Hematopoietic multipotent progenitor cell (in vitro differentiated cells): ENCODE measurements around the gene SEMA5B. TPM values are rescaled to one million over a fixed set of nuclear protein-coding genes. Genes with fewer than 3 reads are reported as not detected.
A peak's percentile ranks its signal among the peaks of the same experiment; 100 is the strongest.

Experiments used
- DNase-seq, 3 donors: peaks; one replicate each; pipeline ENCODE4 v3.0.0-alpha.2; 2011 to 2015; ENCODE audit warnings: low read depth in 2 of 3, low spot score in 2 of 3
- total RNA-seq: library from RNA; depleted of rRNA; stranded (reverse); fragments of >200 nt; gene quantifications from one replicate; pipeline ENCODE4 v1.2.3, GENCODE V29; 2012

The SEMA5B gene
- total RNA-seq, 1 donor, result 0.27 TPM

DNA sequence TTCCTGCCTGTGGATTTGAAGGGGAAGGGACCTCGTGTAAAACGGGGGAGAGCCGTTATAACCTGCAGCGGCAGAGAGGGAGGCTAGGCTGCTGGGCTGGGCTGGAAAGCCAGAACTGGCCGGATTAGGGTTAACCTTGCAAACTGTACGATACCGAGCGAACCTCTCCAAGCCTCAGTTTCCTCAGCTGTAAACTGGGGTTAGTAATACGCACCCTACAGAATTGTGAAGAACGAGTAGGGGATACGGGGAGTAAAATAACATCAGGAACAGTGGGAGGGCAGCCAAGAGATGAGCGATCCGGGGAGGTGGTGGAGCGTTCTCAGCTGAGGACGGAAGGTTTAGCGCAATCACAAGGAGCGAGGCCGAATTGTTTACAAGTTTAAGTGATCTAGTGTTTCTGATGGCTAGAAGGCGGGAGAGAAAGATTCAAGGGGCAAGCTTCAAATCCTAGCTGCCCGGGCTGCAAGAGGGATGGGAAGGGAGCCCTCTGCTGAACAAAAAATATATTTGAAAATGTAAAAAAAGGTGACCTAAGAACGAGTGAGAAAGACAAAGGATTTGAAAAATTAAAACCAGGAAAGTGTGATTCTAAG, 768 bp upstream of the SEMA5B start:
- DNase-seq, result peak in 2 of 3 donors; percentile 45 to 75

DNA sequence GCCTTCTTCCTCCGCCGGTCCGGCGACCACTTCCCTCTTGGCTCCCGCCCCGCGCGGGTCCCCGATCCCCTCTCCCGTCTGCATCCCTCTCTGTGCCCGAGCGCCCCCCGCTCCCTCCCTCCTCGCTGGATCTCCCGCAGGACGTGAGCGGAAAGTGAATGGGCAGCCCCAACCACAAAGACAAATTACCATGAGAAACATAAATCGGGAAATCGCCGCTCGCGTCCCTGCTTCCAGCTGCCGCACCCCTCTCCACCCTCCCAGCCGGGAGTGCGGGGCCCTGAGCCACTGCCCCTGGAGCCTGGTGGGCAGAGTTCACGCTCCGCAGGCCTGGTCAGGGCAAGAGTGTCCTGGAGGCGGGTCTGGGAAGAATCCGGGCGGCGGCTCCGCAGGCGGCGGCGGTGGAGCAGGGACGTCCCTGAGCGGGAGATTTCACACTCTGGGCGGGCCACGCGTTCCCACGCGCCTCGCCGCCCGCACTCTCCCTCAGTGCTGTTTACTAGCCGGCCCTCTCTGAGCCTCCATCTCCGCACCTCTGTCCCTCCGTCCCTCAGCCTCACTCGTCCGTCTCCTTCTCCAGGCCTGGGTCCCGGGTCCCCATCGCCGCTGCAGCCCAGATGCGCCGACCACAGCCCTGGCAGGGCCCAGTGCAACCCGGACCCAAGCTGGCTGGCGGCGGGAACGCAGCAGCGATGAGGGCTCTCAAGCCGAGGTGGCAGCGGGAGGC, 835 bp downstream of the SEMA5B start:
- no peak for DNase-seq

DNA sequence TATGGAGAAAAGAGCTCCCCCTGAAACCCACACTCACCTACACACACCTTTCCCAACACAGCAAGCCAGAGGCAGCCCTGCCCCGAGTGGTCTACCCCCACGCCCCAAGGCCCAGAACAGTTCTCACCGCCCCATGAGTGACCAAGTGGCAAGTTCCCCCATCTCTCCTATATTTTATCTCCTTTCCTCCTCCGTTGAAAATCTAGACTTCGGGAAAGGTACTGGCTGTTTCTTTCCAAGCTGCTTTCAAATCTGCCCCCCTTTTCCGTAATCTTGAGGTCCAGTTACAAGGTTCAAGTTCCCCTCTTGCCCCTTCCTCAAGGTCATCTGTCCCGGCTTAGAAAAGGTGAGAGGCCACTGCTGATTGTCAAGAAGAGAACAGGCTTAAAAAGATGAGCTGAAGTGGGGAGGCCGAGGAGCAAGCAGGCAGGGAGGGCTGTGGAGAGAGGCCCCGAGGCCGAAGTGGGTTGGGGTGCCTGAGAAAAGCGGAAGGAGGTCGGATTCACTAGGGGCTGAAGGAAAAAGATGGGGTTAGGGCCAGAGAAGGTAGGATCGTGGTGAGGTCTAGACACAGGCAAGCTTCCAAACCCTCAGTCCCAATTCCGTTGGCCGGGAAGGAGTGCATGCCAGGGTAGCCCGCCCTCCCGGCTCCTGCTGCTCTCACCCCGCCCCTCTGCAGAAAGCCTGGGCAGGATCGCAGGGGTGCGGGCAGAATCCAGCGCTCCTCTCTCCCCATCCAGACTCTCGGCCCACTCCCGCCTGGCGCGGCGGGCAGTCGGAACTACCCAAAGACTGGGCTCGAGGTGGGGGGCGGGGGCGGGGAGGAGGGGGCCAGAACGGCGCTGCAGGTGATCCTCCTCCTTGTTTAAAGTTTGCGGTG, 1.7 kb downstream of the SEMA5B start:
- peak in 1 of 3 donors; percentile 55 for DNase-seq

DNA sequence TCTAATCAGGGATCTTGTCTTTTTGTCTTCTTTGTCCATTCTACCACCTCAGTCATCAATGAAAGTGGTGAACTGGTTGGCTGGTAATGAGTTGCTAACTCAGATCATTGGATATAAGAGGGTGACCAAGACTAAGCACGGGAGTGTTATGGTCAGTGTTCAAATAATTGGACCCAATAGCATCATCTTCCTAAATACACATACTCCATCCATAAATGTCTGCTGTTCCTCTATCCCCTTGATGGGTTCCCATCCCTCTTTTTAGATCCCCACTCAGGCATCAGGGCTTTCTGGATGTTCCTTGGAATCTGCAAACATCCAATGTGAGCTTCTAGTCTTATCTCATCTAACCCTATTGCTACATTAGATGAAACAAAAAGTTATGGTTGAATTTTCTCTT, 3.5 kb downstream of the SEMA5B start:
- DNase-seq, result no peak

DNA sequence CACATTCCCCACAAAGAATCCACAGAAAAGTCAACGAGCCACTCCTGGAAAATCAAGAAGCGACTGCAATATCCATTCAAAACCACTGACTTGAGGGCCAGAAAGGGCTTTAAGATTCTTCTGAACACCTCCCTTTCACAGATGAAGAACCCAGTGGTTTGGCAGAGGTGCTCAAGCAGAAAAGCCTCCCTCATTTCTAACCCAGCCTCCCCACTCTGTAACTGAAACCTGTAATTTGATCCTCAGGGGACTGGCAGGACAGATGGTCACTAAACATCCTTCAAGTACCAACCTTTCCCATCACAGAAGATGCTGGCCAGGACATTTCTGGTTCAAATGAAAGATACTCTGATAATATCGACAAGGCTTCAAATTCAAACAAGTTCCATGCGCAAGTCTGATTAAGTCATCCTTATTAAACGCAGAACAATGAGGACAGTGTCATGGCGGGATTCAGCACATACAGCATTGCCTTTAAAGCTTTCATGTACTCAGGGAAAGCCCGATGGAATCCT, 5.5 kb downstream of the SEMA5B start:
- no peak for DNase-seq

DNA sequence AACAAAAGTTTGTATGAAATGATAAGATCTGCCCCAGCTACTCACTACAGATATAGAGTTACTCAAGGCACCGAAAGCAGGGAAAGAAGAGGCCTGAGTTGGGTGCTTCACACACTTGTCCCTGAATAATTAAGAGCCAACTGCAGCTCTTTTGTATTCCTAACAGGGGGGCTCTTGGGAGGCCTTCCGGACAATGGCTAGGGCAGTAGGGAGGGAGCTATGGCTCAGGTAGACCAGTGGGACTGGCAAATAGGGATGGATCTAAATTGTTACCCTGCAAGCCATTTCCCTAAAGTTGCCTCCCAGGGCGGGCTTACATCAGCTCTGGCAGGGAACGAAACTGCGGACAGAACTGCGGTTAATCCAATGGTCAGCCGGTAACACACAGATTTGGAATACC, 6.2 kb downstream of the SEMA5B start:
- DNase-seq, result no peak

DNA sequence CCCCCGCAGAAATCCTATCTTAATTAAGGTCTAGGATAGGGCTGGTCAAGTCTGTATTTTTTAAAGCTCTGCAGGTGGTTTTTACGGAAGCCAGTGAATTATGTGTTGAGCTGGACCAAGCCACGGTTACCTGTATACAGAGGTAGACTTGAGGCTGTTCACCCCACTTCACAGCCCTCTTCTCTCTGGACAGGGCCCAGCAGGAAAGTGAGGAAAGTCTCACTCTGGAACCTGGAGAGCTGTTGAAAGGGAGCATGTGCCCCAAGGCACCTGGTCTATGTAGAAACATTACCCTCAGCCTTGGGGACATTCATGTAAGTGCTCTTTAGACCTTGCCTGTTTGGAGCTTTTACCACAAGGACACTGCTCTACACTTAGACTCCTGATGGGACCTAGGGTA, 6.9 kb downstream of the SEMA5B start:
- no peak for DNase-seq

DNA sequence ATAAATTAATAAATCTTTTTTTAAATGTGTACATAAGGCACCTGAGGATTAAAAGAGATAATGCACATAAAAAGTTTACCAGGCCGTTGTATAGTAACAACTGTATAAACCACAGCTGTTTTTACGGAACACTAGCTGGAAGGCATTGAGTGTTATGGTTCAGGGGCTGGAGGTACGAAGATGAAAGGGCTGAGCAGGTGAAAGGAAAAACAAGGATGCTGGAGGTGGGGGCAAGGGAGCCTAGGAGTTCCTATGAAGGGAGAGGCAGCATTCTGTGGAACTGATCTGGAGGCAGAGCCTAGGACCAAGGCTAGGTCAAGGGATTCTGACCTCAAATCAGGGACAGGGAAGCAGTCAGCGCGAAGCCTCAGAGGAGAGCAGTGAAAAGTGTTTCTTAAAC, 8.0 kb downstream of the SEMA5B start:
- no peak for DNase-seq

DNA sequence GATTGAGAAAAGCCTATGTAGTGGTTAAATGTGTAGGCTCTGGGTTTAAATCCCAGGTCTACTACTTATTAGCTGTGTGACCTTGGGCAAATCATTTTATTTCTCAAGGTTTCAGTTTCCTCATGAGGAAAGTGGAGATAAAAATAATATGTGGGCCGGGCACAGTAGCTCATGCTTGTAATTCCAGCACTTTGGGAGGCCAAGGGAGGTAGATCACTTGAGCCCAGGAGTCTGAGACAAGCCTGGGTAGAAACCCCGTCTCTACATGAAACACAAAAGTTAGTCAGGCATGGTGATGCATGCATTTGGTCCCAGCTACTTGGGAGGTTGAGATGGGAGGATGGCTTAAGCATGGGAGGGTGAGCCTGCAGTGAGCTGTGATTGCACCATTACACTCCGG, 8.4 kb downstream of the SEMA5B start:
- no peak for DNase-seq

DNA sequence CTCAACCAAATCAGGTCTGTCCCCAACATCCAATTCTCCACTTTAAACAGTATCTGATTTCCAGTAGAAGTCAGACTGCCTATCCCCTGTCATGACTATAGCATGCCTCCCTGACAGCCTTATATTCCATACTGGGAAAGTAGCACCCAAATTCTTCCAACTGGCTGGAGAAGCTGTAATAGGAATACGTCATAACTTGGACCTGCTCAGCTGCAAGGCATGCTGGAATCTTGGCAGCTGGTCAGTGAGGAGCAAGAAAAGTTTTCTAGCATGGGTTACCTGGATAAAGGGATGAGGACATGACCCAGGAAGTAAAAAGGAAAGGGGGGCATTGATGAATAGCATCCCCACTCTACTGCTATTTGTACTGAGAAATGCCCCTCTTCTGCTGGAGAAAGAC, 8.9 kb downstream of the SEMA5B start:
- no peak for DNase-seq

DNA sequence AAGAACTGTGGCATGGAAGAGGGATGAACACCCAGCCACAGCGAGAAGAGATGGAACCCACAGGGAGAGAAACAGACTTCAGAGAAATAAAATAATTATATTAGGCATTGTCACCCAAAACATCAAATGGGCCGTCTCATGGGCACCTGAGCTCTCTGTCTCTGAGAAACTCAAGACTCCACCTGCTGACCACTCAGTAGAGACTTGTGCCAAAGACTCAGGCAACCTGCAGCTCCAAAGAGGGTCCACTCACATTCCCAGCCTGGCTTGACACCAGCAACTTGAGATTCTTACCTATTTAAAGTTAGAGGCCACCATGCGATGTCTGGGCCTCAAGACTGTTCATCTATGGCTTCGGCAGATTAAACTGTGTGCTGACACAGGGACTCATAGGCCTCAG, 12.0 kb downstream of the SEMA5B start:
- no peak for DNase-seq

DNA sequence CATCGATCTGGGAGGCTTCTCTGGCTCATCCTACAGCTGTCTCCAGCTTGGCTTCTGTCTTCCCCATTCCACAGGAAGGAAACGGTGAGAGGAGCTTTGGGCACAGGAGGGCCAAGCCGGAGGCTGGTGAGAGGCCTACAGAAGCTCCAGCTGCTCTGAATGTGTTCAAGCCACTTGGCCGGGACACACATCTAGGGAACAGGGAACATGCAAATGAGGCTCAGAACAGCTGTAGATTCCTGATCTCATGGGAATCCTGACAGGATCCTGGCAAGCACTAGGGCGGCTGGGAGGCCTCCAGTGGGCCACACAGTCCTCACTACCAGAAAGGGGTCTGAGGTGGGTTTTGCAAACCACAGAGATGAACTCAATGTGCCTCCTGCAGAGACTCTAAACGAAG, 13.7 kb downstream of the SEMA5B start:
- no peak for DNase-seq

DNA sequence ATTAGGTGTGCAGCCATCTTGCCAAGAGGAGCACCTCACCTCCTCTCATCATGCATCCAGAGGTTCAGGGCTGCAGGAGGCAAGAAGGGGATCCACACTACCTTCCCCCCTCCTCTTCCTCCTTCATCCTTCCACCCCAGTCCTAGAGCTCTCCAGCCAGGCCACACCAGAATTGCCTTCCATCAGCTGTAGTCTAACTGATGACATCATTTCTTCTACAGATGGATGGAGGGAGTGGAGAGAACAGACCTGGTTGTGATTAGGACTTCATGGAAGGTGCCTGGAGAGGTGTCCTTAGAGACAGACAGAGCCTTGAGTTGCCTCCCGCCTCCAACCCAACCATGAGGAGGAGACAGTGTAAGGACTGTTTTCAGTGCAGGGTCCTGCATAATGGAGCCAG, 14.9 kb downstream of the SEMA5B start:
- no peak for DNase-seq

DNA sequence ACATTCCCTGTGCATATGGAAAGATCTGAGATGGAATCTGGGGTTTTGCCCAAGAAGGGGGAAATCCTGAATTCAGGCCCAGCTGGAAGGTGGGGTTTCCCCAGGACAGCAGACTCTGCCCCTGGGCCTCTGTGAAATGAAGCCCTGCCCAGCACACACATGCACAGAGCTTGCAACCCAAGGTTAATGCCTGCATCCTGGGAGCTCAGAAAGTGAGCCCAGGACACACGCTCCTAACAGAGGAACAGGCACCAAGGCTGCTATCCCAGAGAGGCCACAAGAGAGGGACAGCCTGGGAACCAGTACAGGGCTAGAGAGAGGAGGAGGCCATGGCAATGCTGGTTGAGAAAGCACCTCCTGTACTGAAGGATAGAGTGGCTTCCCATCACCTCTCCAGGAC, 16.1 kb downstream of the SEMA5B start:
- DNase-seq, result no peak

DNA sequence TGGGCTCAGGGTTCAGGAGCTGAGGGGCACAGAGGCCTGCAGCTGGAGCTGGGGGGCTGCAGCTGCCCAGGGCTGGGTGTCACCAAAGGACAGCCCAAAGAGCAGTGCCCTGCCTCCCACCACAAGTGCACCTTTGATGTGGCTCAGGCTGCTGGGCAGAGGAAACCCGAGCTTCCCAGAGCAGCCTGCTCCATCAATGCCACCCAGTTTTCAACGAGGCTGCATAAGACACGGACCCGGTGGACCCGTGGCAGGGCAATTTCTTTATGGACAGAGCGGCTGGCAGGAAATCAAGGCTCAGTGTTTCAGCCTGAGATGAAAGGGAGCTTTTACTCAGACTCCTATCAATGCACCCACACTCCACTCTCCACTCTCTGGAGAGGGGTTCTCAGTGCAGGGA, 18.7 kb downstream of the SEMA5B start:
- DNase-seq, result no peak

DNA sequence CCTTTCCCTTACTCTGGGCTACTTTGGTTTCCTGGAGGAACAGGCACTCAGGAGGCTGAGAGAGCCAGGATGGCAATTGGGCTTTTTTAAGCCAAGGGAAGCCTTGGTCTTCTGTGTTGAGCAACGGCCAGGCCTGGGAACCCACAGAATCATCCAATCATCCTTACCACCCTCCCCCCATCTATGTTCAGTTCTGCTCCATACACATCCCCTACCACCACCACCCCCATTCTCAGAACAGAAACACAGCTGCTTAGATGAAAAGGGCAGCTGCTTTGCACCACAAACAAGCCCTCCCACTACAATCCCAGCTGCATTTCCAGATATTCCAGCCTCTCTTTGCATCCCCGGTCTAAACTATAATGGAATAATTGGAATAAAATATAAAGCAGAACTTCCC, 21.0 kb downstream of the SEMA5B start:
- DNase-seq, result no peak

DNA sequence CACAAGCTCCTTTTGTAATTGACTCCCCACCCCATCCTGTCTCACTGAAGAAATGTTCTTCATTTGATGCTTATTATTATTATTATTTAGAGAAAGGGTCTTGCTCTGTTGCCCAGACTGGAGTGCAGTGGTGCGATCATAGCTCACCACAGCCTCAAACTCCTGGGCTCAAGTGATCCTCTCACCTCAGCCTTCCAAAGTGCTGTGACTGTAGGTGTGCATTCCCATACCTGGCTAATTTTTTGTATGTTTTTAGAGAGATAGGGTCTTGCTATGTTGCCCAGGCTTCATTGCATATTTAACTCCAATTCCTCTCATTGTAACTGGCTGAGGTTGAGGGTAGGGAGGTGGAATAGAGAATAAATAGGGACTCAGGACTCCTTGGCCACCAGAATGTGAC, 22.3 kb downstream of the SEMA5B start:
- no peak for DNase-seq

DNA sequence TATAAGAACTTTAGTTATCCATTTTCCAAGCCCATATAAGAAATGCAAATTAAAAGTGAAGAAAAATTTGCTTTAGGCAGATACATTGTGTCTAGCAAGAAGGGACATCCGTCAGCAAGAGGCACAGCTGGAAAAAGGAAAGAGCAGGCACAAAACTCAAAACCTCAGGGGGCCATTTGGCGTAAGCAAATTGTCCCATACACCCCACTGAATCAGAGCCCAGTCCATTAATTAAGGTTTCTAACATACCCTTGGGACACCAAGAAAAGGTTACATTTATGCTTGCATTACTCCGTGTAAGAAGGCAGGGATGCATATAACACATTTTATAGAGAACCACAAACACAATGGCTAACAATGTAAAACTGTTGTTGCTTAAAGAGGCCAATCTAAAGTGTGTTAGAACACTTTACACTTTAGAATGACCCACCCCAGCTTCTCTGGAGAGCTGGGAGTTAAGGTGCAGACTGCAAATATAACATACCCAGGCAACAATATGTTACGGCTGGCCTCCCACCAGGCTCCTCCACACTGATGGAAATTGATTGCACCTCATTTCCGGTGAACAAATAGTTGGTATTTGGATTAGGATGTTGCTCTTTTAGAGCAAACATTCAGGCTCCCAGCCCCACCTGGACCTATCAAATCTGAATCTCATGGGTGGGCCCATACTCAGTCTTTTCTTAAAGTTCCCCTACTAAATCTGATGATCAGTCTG, 23.2 kb downstream of the SEMA5B start:
- no peak for DNase-seq

DNA sequence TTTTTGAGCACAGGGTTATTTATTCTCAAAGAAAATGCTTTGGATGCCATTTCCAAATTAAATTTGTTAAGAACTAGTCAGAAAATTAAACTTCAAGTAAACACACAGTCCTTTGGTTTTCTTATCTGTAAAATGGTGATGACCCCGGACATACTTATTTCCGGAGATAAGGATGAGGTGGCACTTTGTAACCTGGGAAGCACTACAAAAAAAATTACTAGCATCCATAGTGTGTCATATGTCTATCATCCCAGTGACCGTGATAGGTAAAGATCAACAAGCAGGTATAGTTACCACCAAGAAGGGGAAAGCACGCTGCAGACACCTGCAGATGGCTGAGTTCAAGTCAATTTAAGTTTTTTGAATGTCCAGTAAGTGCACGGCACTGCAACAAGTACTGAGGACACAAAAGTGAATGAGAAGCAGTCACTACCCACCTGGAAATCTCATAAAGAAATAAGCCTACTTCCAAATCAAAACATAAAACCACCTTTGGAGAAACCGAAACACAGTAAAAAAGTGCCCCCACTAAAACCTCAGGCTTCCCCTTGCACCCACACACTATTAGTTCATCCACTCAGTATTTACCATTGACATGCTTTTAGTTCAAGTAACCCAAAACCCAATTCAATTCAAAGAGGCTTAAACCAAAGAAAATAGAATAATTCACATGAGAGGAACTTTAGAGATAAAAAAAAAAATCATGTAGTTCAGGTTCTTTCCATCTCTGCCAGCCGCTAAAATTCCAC, 24.6 kb downstream of the SEMA5B start:
- no peak for DNase-seq

DNA sequence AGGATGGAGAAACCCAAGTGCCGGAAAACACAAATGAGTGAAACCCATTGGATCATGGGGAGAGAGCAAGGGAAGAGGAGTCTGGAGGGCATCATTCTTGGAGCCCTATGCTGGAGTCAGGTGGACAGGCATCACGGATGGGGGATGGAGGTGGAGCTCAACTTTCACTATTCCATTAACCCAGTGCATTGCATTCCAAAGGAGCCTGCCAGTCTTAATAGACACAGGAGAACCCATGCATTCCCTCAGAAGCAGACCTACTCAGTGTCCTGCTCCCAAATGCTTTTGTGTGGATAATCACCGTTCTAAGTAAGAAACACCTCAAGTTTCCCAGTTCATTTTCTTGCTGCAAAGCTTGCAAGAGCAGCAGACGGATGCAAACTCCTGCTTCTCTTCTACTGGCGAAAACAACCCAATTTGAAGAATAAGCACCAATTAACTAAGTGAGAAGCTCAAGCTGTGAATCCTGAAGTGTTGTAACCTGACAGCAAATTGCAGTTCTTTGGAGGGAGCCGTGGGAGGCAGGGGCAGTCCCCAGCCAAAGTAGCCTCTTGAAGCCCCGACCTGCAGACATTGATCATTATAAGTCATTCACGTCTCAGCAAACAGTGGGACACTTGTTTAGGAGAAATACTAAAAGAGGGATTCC, 25.3 kb downstream of the SEMA5B start:
- no peak for DNase-seq
